ENCODE data around the gene STRN4. TPM values are rescaled to one million over a fixed set of nuclear protein-coding genes. Genes with fewer than 3 reads are reported as not detected.
A peak's percentile ranks its signal among the peaks of the same experiment; 100 is the strongest.

The STRN4 gene
- total and polyA plus RNA-seq, 9 of the 15 experiments (the other 6 are each of a cell fraction or from before 2014, with no cell fraction given): 0.62 to 83.7 (median 36.9) TPM

GRCh38 chr19:46717034-46717715 lies 29.1 kb downstream of the STRN4 start, which contains the start of gene PRKD2 (continued):
- TF ChIP-seq BCOR (IDR thresholded peaks at IDR 0.05): peak; percentile 85
- TF ChIP-seq HNRNPUL1 (IDR thresholded peaks at IDR 0.05; ENCODE audit: low read length): no peak
- TF ChIP-seq RBFOX2 (IDR thresholded peaks at IDR 0.05; ENCODE audit: low read depth, low read length): peak; percentile 21; the same call in 1 of the 2 replicates
- TF ChIP-seq GABPA (tag; conservative IDR thresholded peaks at IDR 0.05; ENCODE audit: low read depth): peak; percentile 81
- peak; percentile 80 for TF ChIP-seq RBM22 (IDR thresholded peaks at IDR 0.05; ENCODE audit: low read depth, low read length, poor library complexity, severe bottlenecking)
- no peak for TF ChIP-seq ZNF830 (CRISPR knock-in tag; IDR thresholded peaks at IDR 0.05)
- no peak for TF ChIP-seq FOXJ3 (CRISPR knock-in tag; IDR thresholded peaks at IDR 0.05)
- TF ChIP-seq HMGN3 (IDR thresholded peaks at IDR 0.05; ENCODE audit: borderline replicate concordance, extremely low read depth, insufficient read length, low read depth, low read length): peak; percentile 38
- TF ChIP-seq ZNF165 (CRISPR knock-in tag; IDR thresholded peaks at IDR 0.05; ENCODE audit: borderline replicate concordance): no peak
- TF ChIP-seq ZNF717 (CRISPR knock-in tag; IDR thresholded peaks at IDR 0.05): no peak
- TF ChIP-seq SAP30 (IDR thresholded peaks at IDR 0.05; ENCODE audit: borderline replicate concordance, insufficient read depth, low read depth, low read length, poor library complexity, severe bottlenecking): no peak
- TF ChIP-seq FOS (IDR thresholded peaks at IDR 0.05; ENCODE audit: extremely low read depth, insufficient read length): peak; percentile 25
- no peak for TF ChIP-seq ZNF408 (CRISPR knock-in tag; IDR thresholded peaks at IDR 0.05; ENCODE audit: low read depth)
- peak; percentile 48; the same call in 1 of the 2 replicates for TF ChIP-seq SPI1 (IDR thresholded peaks at IDR 0.05; ENCODE audit: borderline replicate concordance, low read depth, low read length)
- no peak for TF ChIP-seq THAP7 (CRISPR knock-in tag; IDR thresholded peaks at IDR 0.05)
- TF ChIP-seq TGIF2 (CRISPR knock-in tag; IDR thresholded peaks at IDR 0.05): no peak
- 0 out of 2 replicates have a peak, but pooled peaks have one; percentile 4 for TF ChIP-seq MEF2A (IDR thresholded peaks at IDR 0.05; ENCODE audit: control insufficient read depth, low read depth, low read length)
- TF ChIP-seq ATF1 (CRISPR knock-in tag; IDR thresholded peaks at IDR 0.05): peak; percentile 33; the same call in 1 of the 2 replicates
- TF ChIP-seq ATF1 (tag; IDR thresholded peaks at IDR 0.05): peak; percentile 77; the same call in 1 of the 2 replicates
- TF ChIP-seq CXXC5 (CRISPR knock-in tag; IDR thresholded peaks at IDR 0.05): peak; percentile 20; the same call in 1 of the 2 replicates
- TF ChIP-seq SMARCC2 (IDR thresholded peaks at IDR 0.05; ENCODE audit: low read depth): no peak
- TF ChIP-seq, protein P1, sequence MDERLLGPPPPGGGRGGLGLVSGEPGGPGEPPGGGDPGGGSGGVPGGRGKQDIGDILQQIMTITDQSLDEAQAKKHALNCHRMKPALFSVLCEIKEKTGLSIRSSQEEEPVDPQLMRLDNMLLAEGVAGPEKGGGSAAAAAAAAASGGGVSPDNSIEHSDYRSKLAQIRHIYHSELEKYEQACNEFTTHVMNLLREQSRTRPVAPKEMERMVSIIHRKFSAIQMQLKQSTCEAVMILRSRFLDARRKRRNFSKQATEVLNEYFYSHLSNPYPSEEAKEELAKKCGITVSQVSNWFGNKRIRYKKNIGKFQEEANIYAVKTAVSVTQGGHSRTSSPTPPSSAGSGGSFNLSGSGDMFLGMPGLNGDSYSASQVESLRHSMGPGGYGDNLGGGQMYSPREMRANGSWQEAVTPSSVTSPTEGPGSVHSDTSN (CRISPR knock-in tag; IDR thresholded peaks at IDR 0.05; ENCODE audit: low read depth): peak; percentile 93
- TF ChIP-seq, protein P1 (tag; conservative IDR thresholded peaks at IDR 0.05; ENCODE audit: low read depth): peak; percentile 88
- TF ChIP-seq, protein P2, sequence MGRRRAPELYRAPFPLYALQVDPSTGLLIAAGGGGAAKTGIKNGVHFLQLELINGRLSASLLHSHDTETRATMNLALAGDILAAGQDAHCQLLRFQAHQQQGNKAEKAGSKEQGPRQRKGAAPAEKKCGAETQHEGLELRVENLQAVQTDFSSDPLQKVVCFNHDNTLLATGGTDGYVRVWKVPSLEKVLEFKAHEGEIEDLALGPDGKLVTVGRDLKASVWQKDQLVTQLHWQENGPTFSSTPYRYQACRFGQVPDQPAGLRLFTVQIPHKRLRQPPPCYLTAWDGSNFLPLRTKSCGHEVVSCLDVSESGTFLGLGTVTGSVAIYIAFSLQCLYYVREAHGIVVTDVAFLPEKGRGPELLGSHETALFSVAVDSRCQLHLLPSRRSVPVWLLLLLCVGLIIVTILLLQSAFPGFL (CRISPR knock-in tag; IDR thresholded peaks at IDR 0.05): no peak
- peak; percentile 92; the same call in 1 of the 2 replicates for TF ChIP-seq ZBTB7A (IDR thresholded peaks at IDR 0.05; ENCODE audit: borderline replicate concordance, control insufficient read depth, low read depth, low read length)
